Measurements from ENCODE around the gene NCF4.

The NCF4 gene

GRCh38 chr22:36899498-36899897 lies 38.7 kb downstream of the NCF4 start:
- no peak for DNase-seq

- DNase-seq = no peak
Measured at GRCh38 chr22:36900225-36900624, 39.4 kb downstream of the NCF4 start.

DNA sequence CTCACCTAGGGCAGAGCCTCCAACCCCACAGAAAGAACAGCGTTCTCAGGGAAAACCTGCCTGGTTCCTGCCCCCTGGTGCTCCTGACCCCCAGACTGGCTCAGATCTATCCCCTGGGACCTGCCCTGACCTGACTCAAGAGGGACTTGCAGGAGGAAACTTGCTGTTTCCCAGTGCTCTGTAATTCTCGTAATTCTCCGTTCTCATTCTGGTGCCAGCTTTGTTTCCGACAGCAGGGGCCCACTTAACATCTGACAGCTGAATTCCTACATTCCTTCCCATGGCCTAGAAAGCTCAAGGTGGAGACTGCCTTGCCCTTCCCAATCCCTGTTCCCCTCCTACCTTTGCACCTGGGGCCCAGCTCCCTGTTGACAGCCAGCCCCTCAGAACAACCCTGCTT lies 40.1 kb downstream of the NCF4 start:
- no peak for DNase-seq

- no peak for DNase-seq
Measured at GRCh38 chr22:36901411-36902142, 40.8 kb downstream of the NCF4 start.

DNA sequence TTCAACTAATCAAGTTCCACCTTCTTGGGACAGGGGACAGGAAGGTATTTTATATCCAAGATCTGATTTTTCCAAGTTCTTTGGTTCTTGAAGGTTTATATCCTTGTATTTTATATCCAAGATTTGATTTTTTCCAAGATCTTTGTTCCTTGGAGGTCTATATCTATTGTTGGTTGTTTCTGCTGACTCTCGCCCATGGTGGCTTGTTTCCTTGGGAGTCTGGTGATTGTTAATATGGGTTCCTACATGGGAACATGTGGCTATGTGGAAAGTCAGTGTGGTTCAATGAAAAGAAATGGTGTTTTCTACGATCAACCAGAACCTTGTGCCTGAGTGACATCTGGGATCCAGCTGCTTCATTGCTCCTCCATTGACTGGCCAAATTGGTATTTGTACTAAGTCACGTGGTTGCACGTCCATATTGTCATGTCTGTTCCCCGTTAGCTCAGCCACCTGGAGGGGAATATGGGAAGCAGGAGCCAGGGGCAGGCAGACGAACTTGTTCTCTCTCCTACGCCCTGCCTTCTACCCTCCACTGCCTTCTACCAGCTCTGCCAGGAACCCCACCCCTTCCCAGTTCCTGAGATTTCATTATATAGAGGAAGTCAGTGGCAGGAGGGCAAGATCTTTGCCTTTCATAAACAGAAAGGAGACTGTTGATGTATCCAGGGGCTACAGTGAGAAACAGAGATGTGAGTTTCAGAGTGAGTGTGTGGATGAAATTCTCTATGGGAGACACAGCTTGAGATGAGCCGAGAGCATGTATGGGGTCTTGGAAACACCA lies 41.5 kb downstream of the NCF4 start:
- no peak for DNase-seq

DNA sequence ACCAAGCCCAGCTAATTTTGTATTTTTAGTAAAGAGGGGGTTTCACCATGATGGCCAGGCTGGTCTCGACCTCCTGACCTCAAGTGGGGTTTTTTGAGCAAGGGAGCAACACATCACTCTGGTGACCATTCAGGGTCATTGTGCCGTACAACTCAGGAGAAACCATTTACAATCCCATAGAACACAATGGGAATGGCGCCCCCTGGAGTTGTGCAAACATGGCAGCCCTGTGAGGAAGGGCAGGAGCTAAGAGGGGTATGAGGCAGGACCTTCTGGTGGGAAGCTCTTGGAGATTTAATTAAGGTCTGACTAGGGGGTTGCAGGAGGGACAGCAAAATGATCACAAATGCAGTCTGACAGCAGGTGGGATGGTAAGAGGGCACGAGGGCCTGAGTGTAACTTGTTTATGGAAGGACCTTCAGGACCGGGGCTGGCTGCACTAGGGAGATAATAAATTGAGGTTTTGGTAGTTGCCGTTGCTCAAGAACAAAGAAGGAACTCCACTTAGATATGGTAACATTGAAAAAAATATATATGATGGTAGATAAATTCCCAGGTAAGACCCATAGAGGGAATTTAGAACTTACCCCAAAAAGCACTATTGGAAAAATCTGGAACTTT lies 43.6 kb downstream of the NCF4 start:
- DNase-seq = no peak

DNA sequence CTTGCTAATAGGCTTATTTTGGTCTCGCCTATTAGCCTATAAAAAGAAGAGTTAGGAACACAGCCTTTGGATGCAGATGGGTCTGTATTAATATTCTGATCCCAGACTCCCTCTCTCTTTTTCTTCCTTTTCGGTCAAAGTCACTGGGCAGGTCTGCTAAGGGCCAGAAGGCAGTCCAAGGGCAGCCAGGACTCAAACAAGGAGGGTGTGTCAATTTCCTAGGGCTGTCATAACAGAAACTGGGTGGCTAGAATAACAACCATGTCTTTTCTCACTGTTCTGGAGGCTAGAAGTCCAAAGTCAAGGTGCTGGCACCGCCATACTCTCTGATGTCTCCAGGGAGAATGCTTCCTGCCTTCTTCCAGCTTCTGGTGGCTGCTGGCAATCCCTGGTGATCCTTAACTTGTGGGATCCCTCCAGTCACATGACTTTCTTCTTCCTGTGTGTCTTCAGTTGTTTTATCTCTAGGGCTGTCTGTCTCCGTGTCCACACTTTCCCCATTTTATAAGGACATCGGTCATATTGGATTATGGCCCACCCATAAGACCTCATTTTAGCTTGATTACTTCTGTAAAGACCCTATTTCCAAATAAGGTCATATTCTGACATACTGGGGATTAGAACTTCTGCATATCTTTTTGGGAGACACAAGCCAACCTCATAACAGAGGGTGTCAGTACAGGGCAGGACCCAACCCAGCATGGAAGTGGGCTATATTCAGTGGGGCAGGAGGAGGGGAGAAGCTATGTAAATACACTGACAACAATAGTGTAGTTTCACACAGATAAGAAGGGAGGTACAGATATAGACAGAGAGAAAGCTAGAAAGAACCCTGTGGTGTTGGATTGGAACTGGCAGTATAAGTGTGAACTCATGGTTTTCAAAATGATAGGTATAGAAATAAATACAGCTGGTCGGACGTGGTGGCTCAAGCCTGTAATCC lies 46.7 kb downstream of the NCF4 start:
- DNase-seq = no peak

- no peak for DNase-seq
Measured at GRCh38 chr22:36910461-36910860, 49.7 kb downstream of the NCF4 start.

DNA sequence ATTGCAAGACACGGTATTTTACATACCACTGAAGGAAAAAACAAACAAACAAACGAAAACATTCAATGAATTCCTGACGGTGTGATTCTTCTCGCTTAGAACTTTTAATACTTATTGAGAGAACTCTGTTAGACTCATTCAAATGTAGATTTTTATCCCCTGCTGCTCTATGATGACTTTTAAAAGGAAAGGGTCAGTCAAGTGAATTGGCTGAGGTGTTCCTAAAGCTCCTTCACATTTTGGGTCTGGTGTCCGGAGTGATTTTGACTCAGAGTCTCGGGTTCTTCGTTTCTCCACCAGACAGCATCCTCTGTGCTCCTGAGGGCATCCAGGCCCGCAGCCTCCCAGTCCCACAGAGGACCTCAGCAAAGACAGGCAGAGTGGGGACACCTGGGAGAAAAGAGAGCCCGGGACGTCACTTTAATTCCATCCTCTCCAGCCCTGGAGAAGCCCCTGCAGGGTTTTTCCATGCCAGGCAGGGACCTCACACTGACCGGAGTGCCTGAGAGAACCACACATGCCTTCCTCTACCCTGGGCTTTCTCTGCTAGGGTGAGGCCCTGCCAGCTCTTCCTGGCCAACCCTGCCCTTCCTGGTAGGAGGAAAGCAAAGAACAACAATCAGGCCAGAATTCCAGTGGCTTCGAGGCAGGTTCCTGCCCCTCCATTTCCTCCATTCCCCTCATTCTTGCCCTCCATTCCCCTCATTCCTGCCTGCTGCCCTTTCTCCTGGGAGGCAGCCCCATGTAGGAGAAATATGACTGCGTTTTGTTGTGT lies 51.3 kb downstream of the NCF4 start:
- no peak for DNase-seq

- no peak for DNase-seq
Measured at GRCh38 chr22:36912694-36913426, 52.1 kb downstream of the NCF4 start.

- DNase-seq = no peak
Measured at GRCh38 chr22:36913427-36914389, 52.9 kb downstream of the NCF4 start, which contains the start of gene CSF2RB. TSS of gene CSF2RB (plus strand) at chr22:36913628. CDS start at chr22:36922208, 8,580 bp downstream.

DNA sequence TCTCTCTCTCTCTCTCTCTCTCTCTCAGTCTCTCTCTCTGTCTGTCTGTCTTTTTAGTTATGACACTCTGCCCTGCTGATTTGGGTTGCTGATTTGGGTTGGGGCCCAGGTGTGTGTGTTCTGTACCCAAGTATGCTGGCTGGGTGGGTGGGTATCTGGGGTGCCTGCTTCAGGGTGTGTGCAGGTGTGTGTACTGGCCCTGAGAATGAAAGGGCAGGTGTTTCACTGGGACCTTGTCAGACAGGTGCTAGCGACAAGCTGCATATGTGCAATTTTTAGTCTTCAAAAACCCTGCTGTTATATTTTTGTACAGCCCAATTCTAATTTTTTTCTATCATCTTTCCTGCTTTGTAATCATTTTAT lies 53.6 kb downstream of the NCF4 start:
- DNase-seq = no peak

DNA sequence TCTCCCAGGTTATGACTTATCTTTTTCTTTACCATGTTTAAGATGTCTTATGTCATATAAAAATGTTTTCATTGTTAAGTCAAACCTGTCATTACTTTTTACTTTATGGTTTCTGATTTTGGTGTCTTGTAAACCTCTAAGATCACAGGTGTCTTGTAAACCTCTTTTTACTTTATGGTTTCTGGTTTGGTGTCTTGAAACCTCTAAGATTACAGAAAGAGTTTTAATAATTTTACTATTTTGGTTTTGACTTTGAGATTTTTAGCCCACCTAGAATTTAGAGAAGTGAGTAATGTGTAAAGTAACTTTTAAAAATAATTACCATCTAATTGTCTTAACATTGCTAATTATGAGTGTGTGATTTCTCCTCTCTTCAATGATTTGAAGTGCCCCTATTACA lies 55.2 kb downstream of the NCF4 start:
- no peak for DNase-seq

DNA sequence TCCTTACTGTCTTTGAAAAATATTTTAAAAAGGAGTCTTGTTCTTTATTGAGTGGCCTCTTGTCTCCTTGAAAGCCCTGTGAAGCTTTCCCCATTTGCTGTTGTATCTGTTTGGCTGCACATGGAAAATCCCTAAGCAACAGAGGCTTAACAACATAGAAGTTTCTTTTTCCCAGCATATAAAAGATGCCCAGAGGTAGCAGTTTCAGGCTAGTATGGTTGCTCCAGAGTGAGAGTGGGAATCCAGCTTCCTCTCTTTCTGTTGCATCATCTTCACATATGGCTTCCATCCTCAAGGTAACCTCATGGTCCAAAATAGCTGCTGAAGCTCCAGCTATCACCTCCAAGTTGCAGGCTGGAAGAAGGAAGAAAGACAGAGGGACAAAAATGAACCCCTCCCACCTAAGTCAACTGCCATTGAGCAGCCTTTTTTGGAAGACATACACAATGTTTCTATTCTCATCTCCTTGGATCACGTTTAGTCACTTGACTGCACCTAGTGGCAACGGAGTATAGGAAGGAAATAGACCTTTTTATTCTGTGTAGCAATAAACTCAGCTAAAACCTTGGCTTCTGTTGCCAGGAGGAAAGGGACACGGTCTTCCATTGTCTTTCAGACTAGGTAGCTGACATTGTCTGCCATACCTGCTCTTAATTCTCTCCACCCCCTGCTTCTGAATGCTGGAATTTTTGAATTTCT lies 57.9 kb downstream of the NCF4 start:
- no peak for DNase-seq

- DNase-seq = no peak
Measured at GRCh38 chr22:36921309-36922104, 60.7 kb downstream of the NCF4 start.

DNA sequence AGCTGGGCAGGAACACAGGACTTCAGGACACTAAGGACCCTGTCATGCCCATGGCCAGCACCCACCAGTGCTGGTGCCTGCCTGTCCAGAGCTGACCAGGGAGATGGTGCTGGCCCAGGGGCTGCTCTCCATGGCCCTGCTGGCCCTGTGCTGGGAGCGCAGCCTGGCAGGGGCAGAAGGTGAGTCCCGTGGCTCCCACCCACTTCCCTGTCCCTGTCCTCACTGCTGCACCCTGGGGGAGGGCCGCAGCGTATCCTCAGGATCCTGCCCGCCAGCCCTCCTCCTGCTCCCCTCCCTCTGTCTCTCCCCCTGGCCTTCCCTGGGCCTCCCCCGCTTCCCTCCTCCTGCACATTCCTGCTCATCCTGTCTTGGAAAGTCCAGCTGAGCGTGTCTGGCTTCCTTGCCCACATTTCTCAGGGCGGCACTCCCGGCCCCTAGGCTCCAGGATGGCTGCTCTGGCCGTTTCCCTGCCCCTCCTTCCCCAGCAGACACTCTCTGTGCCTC lies 61.4 kb downstream of the NCF4 start:
- DNase-seq = no peak

DNA sequence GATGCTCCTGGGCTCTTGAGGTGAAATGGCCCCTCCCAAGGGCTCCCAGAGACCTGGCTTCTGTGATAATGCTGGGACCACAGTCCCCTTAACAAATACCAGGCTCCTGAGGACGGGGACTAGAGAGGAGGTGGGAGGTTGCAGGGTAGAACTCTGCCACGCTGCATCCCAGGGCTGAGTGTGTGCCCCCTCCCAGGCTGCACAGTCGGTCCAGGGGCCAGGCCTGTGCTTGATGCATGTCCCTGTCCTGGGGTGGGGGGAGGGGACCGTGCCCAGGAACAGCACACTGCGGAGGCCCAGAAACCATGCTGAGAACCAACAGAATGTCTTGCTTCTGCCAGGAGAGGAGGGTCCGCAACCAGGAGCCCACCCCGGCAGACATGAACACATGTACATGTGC lies 61.9 kb downstream of the NCF4 start:
- no peak for DNase-seq

GRCh38 chr22:36923131-36923788 lies 62.5 kb downstream of the NCF4 start:
- no peak for DNase-seq

Measured in T1000 (cell line).